Keratinocyte (primary cell): ENCODE data around the gene MX1. TPM values are rescaled to one million over a fixed set of nuclear protein-coding genes. Genes with fewer than 3 reads are reported as not detected.

Experiments
- DNase-seq: peaks from one replicate; pipeline ENCODE4 v3.0.0-alpha.2; 2011; ENCODE audit warnings: low read depth, missing footprints, low spot score
- FAIRE-seq: peaks from 2 replicates; lab custom pipeline; 2011; peaks lifted over from hg19 to GRCh38; lab: Jason Lieb, UNC
- H2AFZ ChIP-seq: 2 replicates; pipeline ENCODE4 v1.6.0; 2012; ENCODE audit warnings: low read length, control low read depth, inconsistent platforms; ENCODE audit not compliant: control insufficient read depth
- H3K27ac ChIP-seq: 2 replicates; pipeline ENCODE4 v1.5.1; 2011; ENCODE audit warnings: low read length; ENCODE audit not compliant: control insufficient read depth, insufficient read depth
- H3K27me3 ChIP-seq: 3 replicates; pipeline ENCODE4 v1.6.0; 2011; ENCODE audit warnings: low read length; ENCODE audit not compliant: control insufficient read depth, insufficient read depth; ENCODE audit errors: extremely low read depth
- H3K36me3 ChIP-seq, 2 experiments: 2 replicates in 1 of 2; 3 replicates in 1 of 2; pipeline ENCODE4 v1.5.1; 2011; ENCODE audit warnings: low read length in 2 of 2, mild to moderate bottlenecking in 1 of 2; ENCODE audit not compliant: control insufficient read depth in 2 of 2, insufficient read depth in 2 of 2; ENCODE audit errors: extremely low read depth in 1 of 2
- H3K4me1 ChIP-seq: 3 replicates; pipeline ENCODE4 v1.5.1; 2011; ENCODE audit warnings: low read length; ENCODE audit not compliant: control insufficient read depth, insufficient read depth; ENCODE audit errors: extremely low read depth
- H3K4me2 ChIP-seq: 3 replicates; pipeline ENCODE4 v1.6.0; 2011; ENCODE audit warnings: low read depth, low read length; ENCODE audit not compliant: control insufficient read depth, insufficient read depth; ENCODE audit errors: extremely low read depth
- H3K4me3 ChIP-seq, 3 experiments: fragments of 200-600 bp in 1 of 3; sonication (generic) in 1 of 3; 2 replicates in 2 of 3; 3 replicates in 1 of 3; pipeline ENCODE4 v1.5.1; 2011 to 2016; ENCODE audit warnings: low read length in 3 of 3, mild to moderate bottlenecking in 3 of 3, control low read depth in 2 of 3, inconsistent platforms in 1 of 3, low read depth in 1 of 3, mixed read lengths in 1 of 3, mixed run types in 1 of 3, moderate library complexity in 1 of 3; ENCODE audit not compliant: control insufficient read depth in 2 of 3, insufficient read depth in 2 of 3; ENCODE audit errors: extremely low read depth in 1 of 3
- H3K79me2 ChIP-seq: 2 replicates; pipeline ENCODE4 v1.6.0; 2012; ENCODE audit warnings: low read length; ENCODE audit not compliant: control insufficient read depth, insufficient read depth
- H3K9ac ChIP-seq: 3 replicates; pipeline ENCODE4 v1.6.0; 2011; ENCODE audit warnings: low read length; ENCODE audit not compliant: control insufficient read depth, insufficient read depth; ENCODE audit errors: extremely low read depth
- H3K9me1 ChIP-seq: 3 replicates; pipeline ENCODE4 v1.6.0; 2011; ENCODE audit warnings: low read length; ENCODE audit not compliant: control insufficient read depth, insufficient read depth; ENCODE audit errors: extremely low read depth
- H3K9me3 ChIP-seq: 2 replicates; pipeline ENCODE4 v1.5.1; 2012; ENCODE audit warnings: low read depth, low read length; ENCODE audit not compliant: control insufficient read depth
- H4K20me1 ChIP-seq: 3 replicates; pipeline ENCODE4 v1.6.0; 2011; ENCODE audit warnings: low read length; ENCODE audit not compliant: control insufficient read depth, insufficient read depth; ENCODE audit errors: extremely low read depth
- EZH2 ChIP-seq: IDR thresholded peaks from one replicate; pipeline ENCODE4 v1.6.1; 2012; ENCODE audit warnings: inconsistent platforms, mild to moderate bottlenecking, low read length, moderate library complexity
- dilution Hi-C: fragments of 300-500 bp; cut with MboI; formaldehyde crosslinking; loops from one replicate; pipeline ENCODE4 v1.7.0; 2020; ENCODE audit warnings: low sequenced_read_pairs; ENCODE audit not compliant: extremely low pct_ligation_motif_present
- polyA plus RNA-seq, 5 experiments: library from polyadenylated mRNA; depleted of rRNA in 3 of 5; stranded (reverse) in 3 of 5; stranded (forward) in 1 of 5; unstranded in 1 of 5; fragments of >200 nt; gene quantifications; 1 replicate in 1 of 5; 2 replicates in 3 of 5; 3 replicates in 1 of 5; pipeline versions ENCODE4 v1.2.1 to v1.2.3, GENCODE V29; 2011 to 2012; ENCODE audit warnings: missing spikeins in 2 of 5, low read depth in 1 of 5, low replicate concordance in 1 of 5
- TF ChIP-seq, protein P1 (sequence below), 3 experiments: IDR thresholded peaks in 1 of 3; conservative IDR thresholded peaks in 1 of 3; optimal IDR thresholded peaks in 1 of 3; 2 replicates in 2 of 3; 3 replicates in 1 of 3; pipeline versions ENCODE3 to v1.5.1; 2011; ENCODE audit warnings: low read length in 3 of 3, mild to moderate bottlenecking in 3 of 3, moderate library complexity in 2 of 3, control low read depth in 1 of 3, inconsistent platforms in 1 of 3; ENCODE audit not compliant: insufficient read depth in 2 of 3; ENCODE audit errors: extremely low read depth in 1 of 3

MX1 gene
- polyA plus RNA-seq, 1 donor (not counting 4 experiments of a cell fraction or from before 2014, with no cell fraction given), result 151 TPM

DNA sequence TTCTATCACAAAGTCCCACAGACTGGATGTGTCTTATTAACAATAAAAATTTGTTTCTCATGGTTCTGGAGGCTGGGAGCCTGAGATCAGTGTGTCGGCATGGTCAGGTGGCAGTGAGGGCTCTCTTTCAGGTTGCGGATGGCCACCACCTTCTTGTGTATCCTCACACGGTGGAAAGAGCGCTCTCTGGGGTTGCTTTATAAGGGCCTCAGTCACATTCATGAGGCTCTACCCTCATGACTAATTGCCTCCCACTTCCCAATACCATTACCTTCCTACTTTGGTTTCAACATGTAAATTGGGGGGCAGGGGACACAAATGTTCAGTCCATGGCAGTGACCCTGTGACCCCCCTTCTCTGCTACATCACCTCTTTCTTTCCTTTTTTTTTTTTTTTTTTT, 20.7 kb upstream of the MX1 start:
- no peaks in the 10 kb centered on the region for H3K9me3 ChIP-seq
- H3K27ac ChIP-seq, result no peak overlapping the region
- FAIRE-seq (no peak), DNase-seq (no peak)
- no peak overlapping the region for H3K4me2 ChIP-seq
- H2AFZ ChIP-seq, result no peak overlapping the region
- no peak overlapping the region for H3K4me3 ChIP-seq
- H3K9ac ChIP-seq, result no peak overlapping the region
- H3K4me1 ChIP-seq, result no peaks in the 10 kb centered on the region
- H4K20me1 ChIP-seq, result no peaks in the 10 kb centered on the region
- peaks cover 3% of the 10 kb centered on the region for H3K27me3 ChIP-seq
- H3K79me2 ChIP-seq, result no peaks in the 10 kb centered on the region
- no peaks in the 10 kb centered on the region for H3K9me1 ChIP-seq
- no peaks in the 10 kb centered on the region for H3K36me3 ChIP-seq
- dilution Hi-C loops, result no loop called here
- TF ChIP-seq EZH2, result no peak
- TF ChIP-seq, protein P1, sequence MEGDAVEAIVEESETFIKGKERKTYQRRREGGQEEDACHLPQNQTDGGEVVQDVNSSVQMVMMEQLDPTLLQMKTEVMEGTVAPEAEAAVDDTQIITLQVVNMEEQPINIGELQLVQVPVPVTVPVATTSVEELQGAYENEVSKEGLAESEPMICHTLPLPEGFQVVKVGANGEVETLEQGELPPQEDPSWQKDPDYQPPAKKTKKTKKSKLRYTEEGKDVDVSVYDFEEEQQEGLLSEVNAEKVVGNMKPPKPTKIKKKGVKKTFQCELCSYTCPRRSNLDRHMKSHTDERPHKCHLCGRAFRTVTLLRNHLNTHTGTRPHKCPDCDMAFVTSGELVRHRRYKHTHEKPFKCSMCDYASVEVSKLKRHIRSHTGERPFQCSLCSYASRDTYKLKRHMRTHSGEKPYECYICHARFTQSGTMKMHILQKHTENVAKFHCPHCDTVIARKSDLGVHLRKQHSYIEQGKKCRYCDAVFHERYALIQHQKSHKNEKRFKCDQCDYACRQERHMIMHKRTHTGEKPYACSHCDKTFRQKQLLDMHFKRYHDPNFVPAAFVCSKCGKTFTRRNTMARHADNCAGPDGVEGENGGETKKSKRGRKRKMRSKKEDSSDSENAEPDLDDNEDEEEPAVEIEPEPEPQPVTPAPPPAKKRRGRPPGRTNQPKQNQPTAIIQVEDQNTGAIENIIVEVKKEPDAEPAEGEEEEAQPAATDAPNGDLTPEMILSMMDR (optimal IDR thresholded peaks at IDR 0.05 in 1 of 3, IDR thresholded peaks at IDR 0.05 in 1 of 3, conservative IDR thresholded peaks at IDR 0.05 in 1 of 3; ENCODE audit: extremely low read depth in 1 of 3, insufficient read depth in 2 of 3, low read length in 3 of 3), result no peak

DNA sequence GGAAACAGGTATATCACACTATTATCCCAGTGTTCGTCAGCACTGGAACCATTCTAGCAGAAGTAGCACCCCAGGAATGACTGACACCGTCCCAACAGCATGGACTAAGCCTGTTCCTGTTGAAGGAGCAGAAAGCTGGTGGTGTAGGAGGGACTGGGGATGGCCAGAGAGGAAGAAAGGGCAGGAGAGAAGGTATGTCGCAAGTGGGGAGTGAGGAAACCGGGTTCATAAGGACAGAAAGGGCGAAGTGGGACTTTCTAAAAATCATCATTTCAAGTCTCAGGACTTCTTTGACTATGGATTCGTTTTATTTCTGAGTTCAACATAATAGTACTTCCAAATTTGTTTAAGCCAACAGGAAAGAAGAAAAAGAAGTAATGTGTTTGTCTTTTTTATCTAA, 19.7 kb upstream of the MX1 start:
- no peak for DNase-seq

More for the DNA sequence above, 19.7 kb upstream of the MX1 start:
- no peaks in the 10 kb centered on the region for H3K9me1 ChIP-seq
- TF ChIP-seq, protein P1 (optimal IDR thresholded peaks at IDR 0.05 in 1 of 3, IDR thresholded peaks at IDR 0.05 in 1 of 3, conservative IDR thresholded peaks at IDR 0.05 in 1 of 3; ENCODE audit: extremely low read depth in 1 of 3, insufficient read depth in 2 of 3, low read length in 3 of 3), result no peak
- no peak for TF ChIP-seq EZH2
- no peaks in the 10 kb centered on the region for H3K9me3 ChIP-seq
- H3K79me2 ChIP-seq, result no peaks in the 10 kb centered on the region
- no peak overlapping the region for H3K9ac ChIP-seq
- peaks cover 3% of the 10 kb centered on the region for H3K27me3 ChIP-seq
- dilution Hi-C loops, result no loop called here
- peaks cover 2% of the 10 kb centered on the region for H3K4me1 ChIP-seq
- no peak overlapping the region for H2AFZ ChIP-seq
- no peak overlapping the region for H3K4me3 ChIP-seq
- no peaks in the 10 kb centered on the region for H3K36me3 ChIP-seq
- no peak overlapping the region for H3K4me2 ChIP-seq
- no peaks in the 10 kb centered on the region for H4K20me1 ChIP-seq
- FAIRE-seq, result no peak
- no peak overlapping the region for H3K27ac ChIP-seq
